HG02852 (cell line): Measurements from ENCODE around the gene OR8J3.
"Not testable (repeated sequence)": the region's sequence is repeated elsewhere in the genome, so short reads cannot be mapped to it uniquely, and the experiment has no call there.

Experiments used
- ATAC-seq: cut with Tn5 transposase; IDR thresholded peaks from one replicate; pipeline ENCODE4 v1.9.1; 2021; ENCODE audit warnings: mild to moderate bottlenecking, moderate library complexity; ENCODE audit not compliant: unreplicated experiment

Gene OR8J3, protein sequence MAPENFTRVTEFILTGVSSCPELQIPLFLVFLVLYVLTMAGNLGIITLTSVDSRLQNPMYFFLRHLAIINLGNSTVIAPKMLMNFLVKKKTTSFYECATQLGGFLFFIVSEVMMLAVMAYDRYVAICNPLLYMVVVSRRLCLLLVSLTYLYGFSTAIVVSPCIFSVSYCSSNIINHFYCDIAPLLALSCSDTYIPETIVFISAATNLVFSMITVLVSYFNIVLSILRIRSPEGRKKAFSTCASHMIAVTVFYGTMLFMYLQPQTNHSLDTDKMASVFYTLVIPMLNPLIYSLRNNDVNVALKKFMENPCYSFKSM

GRCh38 chr11:56140151-56140661 lies at the start of gene OR8J3:
TSS of gene OR8J3 (minus strand) at chr11:56140201. CDS start at chr11:56137718, 2,483 bp downstream.
- ATAC-seq: no peak

DNA sequence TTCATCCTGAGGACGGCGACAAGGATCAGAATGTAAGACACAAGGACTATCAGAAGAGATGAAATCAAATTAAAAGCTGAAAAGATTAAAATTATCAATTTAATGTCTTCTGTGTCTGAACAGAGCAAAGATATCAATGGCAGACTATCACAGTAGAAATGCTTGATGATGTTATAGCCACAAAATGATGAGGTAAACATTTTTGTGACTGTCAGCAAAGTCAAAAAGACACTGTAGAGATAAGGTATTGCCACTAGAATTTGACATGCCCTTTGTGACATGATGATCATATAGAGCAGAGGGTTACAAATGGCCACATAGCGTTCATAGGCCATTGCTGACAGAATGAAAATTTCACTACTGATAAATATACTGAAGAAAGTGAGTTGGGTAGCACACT lies 48.6 kb upstream of the OR8J3 start:
- no peak for ATAC-seq

DNA sequence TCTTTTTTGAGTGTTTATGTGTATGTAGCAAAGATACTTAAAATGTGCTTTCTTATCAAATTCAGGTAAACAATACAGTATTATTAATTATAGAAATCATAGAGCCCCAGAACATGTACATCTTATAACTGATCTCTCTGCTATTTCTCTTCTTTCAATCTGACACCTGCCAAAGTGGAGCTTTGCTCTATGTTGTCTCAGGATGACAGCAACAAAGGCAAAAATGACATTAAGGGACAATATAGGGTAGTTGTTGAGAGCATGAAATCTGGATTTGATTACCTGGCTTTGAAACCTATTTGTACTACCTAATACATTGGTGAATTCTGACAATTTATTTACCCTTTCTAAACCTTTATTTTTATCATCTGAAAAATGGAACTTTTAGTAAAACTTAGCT lies 43.5 kb upstream of the OR8J3 start:
- no peak for ATAC-seq

DNA sequence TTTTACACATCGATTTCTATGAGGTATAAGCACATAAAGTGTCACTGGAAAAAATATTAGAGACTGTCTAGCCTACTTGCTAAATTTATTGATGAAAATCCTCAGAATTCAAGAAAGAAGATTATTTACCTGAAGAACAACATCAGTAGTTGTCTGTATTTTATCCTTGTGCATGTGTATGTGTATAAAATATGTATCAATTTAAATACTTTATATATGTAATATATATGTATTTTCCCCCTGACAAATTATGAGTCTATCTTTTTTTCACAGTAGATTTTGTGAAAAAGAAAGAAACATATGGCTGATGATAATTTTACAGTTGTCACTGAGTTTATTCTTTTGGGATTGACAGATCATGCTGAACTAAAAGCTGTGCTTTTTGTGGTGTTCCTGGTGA lies 36.3 kb upstream of the OR8J3 start, which contains the start of gene OR5J2:
Gene OR5J2 (plus strand): TSS at position 301 of the 400 bp plus-strand sequence. CDS start 0 bp downstream, at position 301.
- no peak for ATAC-seq

GRCh38 chr11:56172256-56172830 lies 32.3 kb upstream of the OR8J3 start:
- no peak for ATAC-seq

- no peak for ATAC-seq
Measured at GRCh38 chr11:56163804-56164203, 23.8 kb upstream of the OR8J3 start.

GRCh38 chr11:56160217-56160616 lies 20.2 kb upstream of the OR8J3 start, which contains the start of gene OR8K5:
TSS of gene OR8K5 (minus strand) at chr11:56160317. CDS start at chr11:56160317, 0 bp downstream.
- ATAC-seq: no peak

DNA sequence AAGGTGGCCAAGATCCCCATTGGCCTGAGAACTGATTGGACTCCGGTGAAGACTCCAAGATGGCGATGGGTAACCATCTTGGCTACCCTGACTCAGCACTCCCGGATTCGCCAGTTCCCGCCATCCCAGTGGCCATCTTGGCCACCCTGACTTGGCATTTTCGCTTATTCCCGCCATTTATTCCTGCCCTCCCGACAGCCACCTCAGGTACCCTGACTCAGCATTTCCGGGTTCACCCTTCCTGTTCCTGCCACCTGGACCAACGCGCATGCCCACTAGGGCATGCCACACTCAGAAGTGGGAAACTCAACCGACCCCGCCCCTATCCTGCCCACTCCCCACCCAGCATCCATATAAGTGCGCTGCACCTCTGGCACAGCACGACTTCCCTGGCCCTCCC lies 12.3 kb upstream of the OR8J3 start:
- ATAC-seq: no peak

GRCh38 chr11:56151376-56151775 lies 11.4 kb upstream of the OR8J3 start:
- no peak for ATAC-seq

DNA sequence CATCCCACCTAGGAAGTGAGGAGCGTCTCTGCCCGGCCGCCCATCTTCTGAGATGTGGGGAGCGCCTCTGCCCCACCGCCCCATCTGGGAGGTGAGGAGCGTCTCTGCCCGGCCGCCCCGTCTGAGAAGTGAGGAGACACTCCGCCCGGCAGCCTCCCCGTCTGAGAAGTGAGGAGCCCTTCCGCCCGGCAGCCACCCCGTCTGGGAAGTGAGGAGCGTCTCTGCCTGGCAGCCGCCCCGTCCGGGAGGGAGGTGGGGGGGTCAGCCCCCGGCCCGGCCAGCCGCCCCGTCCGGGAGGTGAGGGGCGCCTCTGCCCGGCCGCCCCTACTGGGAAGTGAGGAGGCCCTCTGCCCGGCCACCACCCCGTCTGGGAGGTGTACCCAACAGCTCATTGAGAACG lies 3.7 kb upstream of the OR8J3 start:
- not testable (repeated sequence) for ATAC-seq

DNA sequence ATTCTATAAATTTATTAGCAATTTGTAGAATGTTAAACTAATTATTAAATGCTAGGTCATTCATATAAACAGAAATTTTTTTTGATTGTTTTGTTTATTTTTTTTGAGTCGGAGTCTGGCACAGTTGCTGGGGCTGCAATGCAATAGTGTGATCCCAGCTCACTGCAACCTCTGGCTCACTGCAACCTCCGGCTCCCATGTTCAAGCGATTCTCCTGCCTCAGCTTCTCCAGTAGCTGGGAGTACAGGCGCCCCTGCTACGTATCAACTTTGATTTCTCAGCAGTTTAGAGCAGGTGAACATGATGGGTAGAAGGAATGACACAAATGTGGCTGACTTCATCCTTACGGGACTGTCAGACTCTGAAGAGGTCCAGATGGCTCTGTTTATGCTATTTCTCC lies 17.9 kb downstream of the OR8J3 start, which contains the start of gene OR8H3:
Gene OR8H3 (plus strand): TSS at position 301 of the 400 bp plus-strand sequence. CDS start 0 bp downstream, at position 301.
- ATAC-seq: no peak

DNA sequence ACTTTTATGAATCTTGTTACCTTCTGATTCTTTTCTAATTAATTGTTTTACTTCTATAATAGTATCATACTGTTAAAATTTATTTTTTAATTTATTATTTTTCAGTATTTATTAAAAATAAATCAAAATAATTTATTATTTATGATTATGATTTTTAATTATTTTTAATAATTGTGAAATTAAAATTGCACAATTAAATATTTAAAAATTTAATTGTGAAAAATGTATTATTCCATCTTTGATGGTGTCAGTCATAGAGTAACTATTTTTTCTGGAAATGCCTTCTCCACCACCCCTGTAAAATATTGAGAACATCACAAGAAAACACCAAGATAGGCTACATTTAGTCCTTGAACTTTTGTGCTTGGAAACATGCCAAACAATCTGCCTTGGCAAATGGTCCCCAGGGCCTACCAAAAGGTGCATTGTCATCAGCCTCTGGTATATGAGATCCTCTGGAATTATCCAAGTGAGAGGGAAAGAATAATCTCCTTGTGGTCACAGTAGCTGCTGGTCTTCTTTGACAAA lies 36.7 kb downstream of the OR8J3 start, which contains the start of gene OR8H2:
Gene OR8H2 (plus strand): TSS at position 478 of the 528 bp plus-strand sequence. CDS start 1,356 bp downstream, outside the sequence.
- no peak for ATAC-seq

GRCh38 chr11:56093008-56093407 lies 47.0 kb downstream of the OR8J3 start, which contains the start of gene OR8I2:
TSS of gene OR8I2 (plus strand) at chr11:56093308. CDS start at chr11:56093308, 0 bp downstream.
- ATAC-seq: no peak

- no peak for ATAC-seq
Measured at GRCh38 chr11:56089697-56090096, 50.3 kb downstream of the OR8J3 start.
